T1000 (cell line): Measurements from ENCODE around the gene TRIM75.
"Not testable (repeated sequence)": the region's sequence is repeated elsewhere in the genome, so short reads cannot be mapped to it uniquely, and the experiment has no call there.

ENCODE experiments used
- DNase-seq: peaks from one replicate; lab custom pipeline; 2025; ENCODE audit warnings: mixed read lengths; lab: John Stamatoyannopoulos, UW

TRIM75 gene

GRCh38 chr4:165077034-165077578 is 23.4 kb downstream of the TRIM75 start:
- no peak for DNase-seq

- DNase-seq = no peak
These were observed 25.8 kb downstream of the TRIM75 start for GRCh38 chr4:165079476-165079875.

- DNase-seq = not testable (repeated sequence)
These were observed 31.1 kb downstream of the TRIM75 start for GRCh38 chr4:165084787-165085186.

- DNase-seq = no peak
These were observed 32.3 kb downstream of the TRIM75 start for GRCh38 chr4:165085946-165086345.

- no peak for DNase-seq
These were observed 34.7 kb downstream of the TRIM75 start for GRCh38 chr4:165088366-165088765.

GRCh38 chr4:165092187-165092586 is 38.5 kb downstream of the TRIM75 start:
- DNase-seq = not testable (repeated sequence)

- DNase-seq = no peak
These were observed 41.2 kb downstream of the TRIM75 start for GRCh38 chr4:165094873-165095272.

- no peak for DNase-seq
These were observed 41.6 kb downstream of the TRIM75 start for GRCh38 chr4:165095291-165095690.

GRCh38 chr4:165096776-165097175 is 43.1 kb downstream of the TRIM75 start:
- DNase-seq = no peak

GRCh38 chr4:165101641-165102040 is 48.0 kb downstream of the TRIM75 start:
- DNase-seq = no peak

- no peak for DNase-seq
These were observed 52.9 kb downstream of the TRIM75 start for GRCh38 chr4:165106518-165106917.
